Neuronal stem cell (in vitro differentiated cells): ENCODE measurements around the gene XKRX.

Experiments used
- DNase-seq: peaks from one replicate; pipeline ENCODE4 v3.0.0-alpha.2; 2013; ENCODE audit warnings: low spot score
- H2AFZ ChIP-seq: one replicate; pipeline ENCODE4 v1.6.1; 2013; ENCODE audit warnings: mild to moderate bottlenecking, low read length, inconsistent platforms
- H2AK5ac ChIP-seq: 2 replicates; pipeline ENCODE4 v1.6.1; 2013; ENCODE audit warnings: low read depth, mild to moderate bottlenecking, inconsistent platforms, low read length, moderate library complexity, mixed read lengths
- H2BK120ac ChIP-seq: 2 replicates; pipeline ENCODE4 v1.6.1; 2013; ENCODE audit warnings: low read depth, mild to moderate bottlenecking, inconsistent platforms, low read length, moderate library complexity, mixed read lengths
- H2BK12ac ChIP-seq: one replicate; pipeline ENCODE4 v1.6.1; 2013; ENCODE audit warnings: low read length, inconsistent platforms
- H2BK15ac ChIP-seq: 2 replicates; pipeline ENCODE4 v1.6.1; 2013; ENCODE audit warnings: mild to moderate bottlenecking, low read length, inconsistent platforms, mixed read lengths
- H2BK5ac ChIP-seq: one replicate; pipeline ENCODE4 v1.6.1; 2013; ENCODE audit warnings: inconsistent platforms, mild to moderate bottlenecking, low read length, moderate library complexity
- H3K14ac ChIP-seq: one replicate; pipeline ENCODE4 v1.6.1; 2013; ENCODE audit warnings: low read length, inconsistent platforms
- H3K18ac ChIP-seq: 2 replicates; pipeline ENCODE4 v1.6.1; 2013; ENCODE audit warnings: low read length, inconsistent platforms
- H3K23ac ChIP-seq: 2 replicates; pipeline ENCODE4 v1.6.1; 2013; ENCODE audit warnings: low read depth, mild to moderate bottlenecking, mixed read lengths, low read length, inconsistent platforms; ENCODE audit not compliant: poor library complexity
- H3K27ac ChIP-seq: replicated peaks from 3 replicates; pipeline ENCODE4 v1.5.1; 2013; ENCODE audit warnings: low read length, inconsistent platforms
- H3K27me3 ChIP-seq, 3 experiments: 2 replicates each; pipeline ENCODE4 v1.6.1; 2013; ENCODE audit warnings: low read length in 3 of 3, mild to moderate bottlenecking in 2 of 3, inconsistent platforms in 1 of 3, low read depth in 1 of 3, mixed read lengths in 1 of 3, moderate library complexity in 1 of 3; ENCODE audit not compliant: control insufficient read depth in 3 of 3, insufficient read depth in 3 of 3
- H3K36me3 ChIP-seq, 2 donors: replicated peaks in 1 of 2; 2 replicates each; pipeline ENCODE4 v1.6.1; 2013; ENCODE audit warnings: low read length in 2 of 2; ENCODE audit not compliant: control insufficient read depth in 2 of 2, insufficient read depth in 2 of 2
- H3K4ac ChIP-seq: 2 replicates; pipeline ENCODE4 v1.6.1; 2013; ENCODE audit warnings: inconsistent platforms, mild to moderate bottlenecking, low read length, moderate library complexity
- H3K4me1 ChIP-seq, 2 donors: 1 replicate in 1 of 2; 2 replicates in 1 of 2; pipeline ENCODE4 v1.6.1; 2013; ENCODE audit warnings: low read length in 2 of 2, low read depth in 1 of 2; ENCODE audit not compliant: control insufficient read depth in 2 of 2, insufficient read depth in 1 of 2
- H3K4me2 ChIP-seq: one replicate; pipeline ENCODE4 v1.6.1; 2013; ENCODE audit warnings: mild to moderate bottlenecking, low read length, inconsistent platforms; ENCODE audit not compliant: insufficient read depth, poor library complexity, severe bottlenecking
- H3K4me3 ChIP-seq, 2 donors: 2 replicates each; pipeline ENCODE4 v1.5.1; 2013; ENCODE audit warnings: low read length in 2 of 2, mild to moderate bottlenecking in 2 of 2, inconsistent platforms in 1 of 2, moderate library complexity in 1 of 2
- H3K79me1 ChIP-seq: one replicate; pipeline ENCODE4 v1.6.1; 2013; ENCODE audit warnings: low read depth, mild to moderate bottlenecking, inconsistent platforms, low read length, moderate library complexity
- H3K9ac ChIP-seq: one replicate; pipeline ENCODE4 v1.6.1; 2013; ENCODE audit warnings: mild to moderate bottlenecking, low read depth, low read length, inconsistent platforms; ENCODE audit not compliant: poor library complexity
- H3K9me3 ChIP-seq, 2 donors: replicated peaks in 1 of 2; 2 replicates each; pipeline versions ENCODE3 to v1.6.1; 2013; ENCODE audit warnings: low read length in 2 of 2, mild to moderate bottlenecking in 2 of 2, inconsistent platforms in 1 of 2, low read depth in 1 of 2, mixed read lengths in 1 of 2, moderate library complexity in 1 of 2; ENCODE audit not compliant: control insufficient read depth in 2 of 2, insufficient read depth in 1 of 2
- H4K8ac ChIP-seq: one replicate; pipeline ENCODE4 v1.6.1; 2013; ENCODE audit warnings: low read depth, mild to moderate bottlenecking, inconsistent platforms, low read length, moderate library complexity
- H4K91ac ChIP-seq: one replicate; pipeline ENCODE4 v1.6.1; 2013; ENCODE audit warnings: low read length, low read depth, mild to moderate bottlenecking, inconsistent platforms; ENCODE audit not compliant: poor library complexity
- WGBS, 2 donors: extraction: QIAGEN DNeasy Blood & Tissue Kit; methylation state at CpG; one replicate each; pipeline ENCODE4 v1.1.7; 2013; ENCODE audit warnings: missing lambda C conversion rate in 2 of 2, mixed read lengths in 1 of 2; ENCODE audit not compliant: insufficient read length in 2 of 2, insufficient replicate concordance in 1 of 2; ENCODE audit errors: extremely low coverage in 2 of 2; 5-methylcytosine and 5-hydroxymethylcytosine counted together

Gene XKRX

DNA sequence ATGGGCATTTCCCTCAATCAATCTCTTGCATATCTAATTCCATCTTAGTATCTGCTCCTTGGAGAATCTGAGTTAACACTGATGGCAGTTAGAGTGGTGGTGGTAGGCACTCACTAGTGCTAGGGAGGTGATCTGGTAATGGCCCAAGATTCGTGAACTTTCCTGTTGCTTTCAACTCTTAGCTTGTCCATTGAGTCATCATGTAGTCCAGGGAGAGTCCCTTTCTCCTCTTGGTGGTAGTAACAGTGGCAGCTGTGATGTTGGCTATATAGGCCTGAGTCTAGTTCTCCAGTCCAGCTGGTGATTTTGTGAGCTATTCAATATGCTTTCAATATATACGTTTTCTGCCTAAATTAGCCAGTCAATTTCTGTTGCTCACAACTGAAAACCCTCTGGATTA lies 7.0 kb upstream of the XKRX start:
- no peak overlapping the region for H3K9ac ChIP-seq
- no peak overlapping the region for H2BK15ac ChIP-seq
- H3K36me3 ChIP-seq: no peaks in the 10 kb centered on the region
- no peak overlapping the region for H4K8ac ChIP-seq
- no peaks in the 10 kb centered on the region for H3K4me1 ChIP-seq
- no peak overlapping the region for H2BK5ac ChIP-seq
- H2AFZ ChIP-seq: no peak overlapping the region
- H3K4me3 ChIP-seq: no peak overlapping the region
- H2BK120ac ChIP-seq: no peak overlapping the region
- H3K4me2 ChIP-seq: no peak overlapping the region
- peaks cover 0 to 11% (median 0%) of the 10 kb centered on the region in 3 experiments for H3K27me3 ChIP-seq
- H3K18ac ChIP-seq: no peak overlapping the region
- WGBS, 2 donors: no CpG with 5 or more reads among the region's 2 CpGs
- H3K9me3 ChIP-seq: no peaks in the 10 kb centered on the region
- no peak overlapping the region for H3K23ac ChIP-seq
- no peak for DNase-seq
- no peak overlapping the region for H3K27ac ChIP-seq
- no peak overlapping the region for H4K91ac ChIP-seq
- no peak overlapping the region for H3K14ac ChIP-seq
- no peaks in the 10 kb centered on the region for H3K79me1 ChIP-seq
- H2AK5ac ChIP-seq: no peak overlapping the region
- no peak overlapping the region for H2BK12ac ChIP-seq
- no peak overlapping the region for H3K4ac ChIP-seq

GRCh38 chrX:100931925-100932285 lies 3.2 kb upstream of the XKRX start:
- Histone ChIP-seq H4K91ac (no peak overlapping the region), H4K8ac (no peak overlapping the region)

GRCh38 chrX:100931218-100931924 lies 2.7 kb upstream of the XKRX start:
- Histone ChIP-seq H3K27ac (no peak overlapping the region), H2BK12ac (no peak overlapping the region), H3K36me3 (no peaks in the 10 kb centered on the region), H2BK5ac (no peak overlapping the region), H3K4ac (no peak overlapping the region), H3K18ac (no peak overlapping the region), H3K14ac (no peak overlapping the region), H2BK120ac (no peak overlapping the region), H3K9ac (no peak overlapping the region), H3K79me1 (no peaks in the 10 kb centered on the region), H2BK15ac (no peak overlapping the region), H2AK5ac (no peak overlapping the region), H3K4me3 (no peak overlapping the region), H4K91ac (no peak overlapping the region), H3K4me2 (no peak overlapping the region), H3K4me1 (no peaks in the 10 kb centered on the region), H2AFZ (no peak overlapping the region), H3K9me3 (no peaks in the 10 kb centered on the region), H3K27me3 (peaks cover 0 to 25% (median 4%) of the 10 kb centered on the region in 3 experiments), H3K23ac (no peak overlapping the region), H4K8ac (no peak overlapping the region)
- no peak for DNase-seq
- no CpG with 5 or more reads among the region's 4 CpGs for WGBS, 2 donors

More at GRCh38 chrX:100931925-100932285, 3.2 kb upstream of the XKRX start:
- H2BK15ac ChIP-seq: no peak overlapping the region
- no CpG with 5 or more reads among the region's 3 CpGs for WGBS, 2 donors
- no peak overlapping the region for H2BK120ac ChIP-seq
- no peak overlapping the region for H3K9ac ChIP-seq
- no peak overlapping the region for H2BK5ac ChIP-seq
- no peak overlapping the region for H3K23ac ChIP-seq
- no peak overlapping the region for H3K14ac ChIP-seq
- no peak overlapping the region for H2AK5ac ChIP-seq
- H3K4me2 ChIP-seq: no peak overlapping the region
- H2AFZ ChIP-seq: no peak overlapping the region
- H3K27ac ChIP-seq: no peak overlapping the region
- no peaks in the 10 kb centered on the region for H3K36me3 ChIP-seq
- H3K27me3 ChIP-seq: peaks cover 0 to 22% (median 4%) of the 10 kb centered on the region in 3 experiments
- H2BK12ac ChIP-seq: no peak overlapping the region
- H3K79me1 ChIP-seq: no peaks in the 10 kb centered on the region
- no peak overlapping the region for H3K4ac ChIP-seq
- H3K4me1 ChIP-seq: no peaks in the 10 kb centered on the region
- no peak overlapping the region for H3K18ac ChIP-seq
- no peak overlapping the region for H3K4me3 ChIP-seq
- H3K9me3 ChIP-seq: no peaks in the 10 kb centered on the region
- no peak for DNase-seq

GRCh38 chrX:100926453-100926852 lies 2.3 kb downstream of the XKRX start:
- Histone ChIP-seq H3K14ac (no peak overlapping the region), H2BK120ac (no peak overlapping the region), H3K9me3 (no peaks in the 10 kb centered on the region), H2AFZ (no peak overlapping the region), H3K4ac (no peak overlapping the region), H2AK5ac (no peak overlapping the region), H4K91ac (no peak overlapping the region), H3K4me2 (no peak overlapping the region), H2BK12ac (no peak overlapping the region), H3K4me3 (no peak overlapping the region), H3K27ac (no peak overlapping the region), H3K23ac (no peak overlapping the region), H3K27me3 (peaks cover 0 to 27% (median 4%) of the 10 kb centered on the region in 3 experiments), H3K4me1 (no peaks in the 10 kb centered on the region), H3K79me1 (no peaks in the 10 kb centered on the region), H2BK5ac (no peak overlapping the region), H3K18ac (no peak overlapping the region), H4K8ac (no peak overlapping the region), H3K9ac (no peak overlapping the region), H2BK15ac (no peak overlapping the region), H3K36me3 (no peaks in the 10 kb centered on the region)
- no peak for DNase-seq
- WGBS, 2 donors: no CpG with 5 or more reads among the region's 2 CpGs
